BLaER1 (cell line): ENCODE results near the gene SLC5A2.

ENCODE experiments used
- H3K27ac ChIP-seq: shearing (Covaris generic); formaldehyde crosslinking; 2 replicates; pipeline ENCODE4 v1.8.1; 2022
- H3K27me3 ChIP-seq: shearing (Covaris generic); formaldehyde crosslinking; 2 replicates; pipeline ENCODE4 v1.8.1; 2022
- H3K36me3 ChIP-seq: shearing (Covaris generic); formaldehyde crosslinking; 2 replicates; pipeline ENCODE4 v1.8.1; 2022
- H3K4me1 ChIP-seq: shearing (Covaris generic); formaldehyde crosslinking; 2 replicates; pipeline ENCODE4 v1.8.1; 2022
- H3K4me2 ChIP-seq: shearing (Covaris generic); formaldehyde crosslinking; 2 replicates; pipeline ENCODE4 v1.8.1; 2022
- H3K4me3 ChIP-seq: shearing (Covaris generic); formaldehyde crosslinking; 2 replicates; pipeline ENCODE4 v1.8.1; 2022
- H3K9ac ChIP-seq: shearing (Covaris generic); formaldehyde crosslinking; 2 replicates; pipeline ENCODE4 v1.8.1; 2022
- H3K9me3 ChIP-seq: shearing (Covaris generic); formaldehyde crosslinking; 2 replicates; pipeline ENCODE4 v1.8.1; 2022
- H4K20me1 ChIP-seq: shearing (Covaris generic); formaldehyde crosslinking; 2 replicates; pipeline ENCODE4 v1.8.1; 2022
- Cebpa-rat ChIP-seq: shearing (Covaris generic); IDR thresholded peaks from 2 replicates; pipeline ENCODE4 v1.8.1; 2022

The SLC5A2 gene

GRCh38 chr16:31484491-31485171, 1.7 kb downstream of the SLC5A2 start:
- H3K36me3 ChIP-seq = peaks cover 13% of the 10 kb centered on the region
- TF ChIP-seq Cebpa-rat = no peak
- H3K9ac ChIP-seq = no peak overlapping the region

GRCh38 chr16:31485571-31485970, 2.6 kb downstream of the SLC5A2 start:
- Histone ChIP-seq H3K27ac (no peak overlapping the region), H3K36me3 (peaks cover 23% of the 10 kb centered on the region), H3K4me3 (no peak overlapping the region), H4K20me1 (peaks cover 10% of the 10 kb centered on the region; the same call in 1 of the 2 replicates), H3K9me3 (no peaks in the 10 kb centered on the region), H3K9ac (no peak overlapping the region), H3K4me2 (peak overlapping the region; percentile 100; the same call in 1 of the 2 replicates), H3K27me3 (peaks cover 12% of the 10 kb centered on the region; the same call in 1 of the 2 replicates), H3K4me1 (peaks cover 43% of the 10 kb centered on the region)
- no peak for TF ChIP-seq Cebpa-rat

More at GRCh38 chr16:31484491-31485171, 1.7 kb downstream of the SLC5A2 start:
- Histone ChIP-seq H3K27me3 (peaks cover 12% of the 10 kb centered on the region; the same call in 1 of the 2 replicates), H3K4me2 (no peak overlapping the region), H3K27ac (no peak overlapping the region), H3K4me1 (peaks cover 46% of the 10 kb centered on the region), H3K9me3 (no peaks in the 10 kb centered on the region), H4K20me1 (peaks cover 10% of the 10 kb centered on the region; the same call in 1 of the 2 replicates), H3K4me3 (no peak overlapping the region)

- Histone ChIP-seq H3K27ac (no peak overlapping the region), H3K36me3 (peaks cover 27% of the 10 kb centered on the region), H3K4me3 (no peak overlapping the region), H4K20me1 (peaks cover 10% of the 10 kb centered on the region; the same call in 1 of the 2 replicates), H3K9me3 (no peaks in the 10 kb centered on the region), H3K4me2 (peak overlapping the region; percentile 100; the same call in 1 of the 2 replicates), H3K9ac (no peak overlapping the region), H3K4me1 (peaks cover 43% of the 10 kb centered on the region), H3K27me3 (peaks cover 12% of the 10 kb centered on the region; the same call in 1 of the 2 replicates)
- no peak for TF ChIP-seq Cebpa-rat
Observed at GRCh38 chr16:31486045-31486444, 3.1 kb downstream of the SLC5A2 start.

GRCh38 chr16:31487071-31487719, 4.3 kb downstream of the SLC5A2 start:
- Histone ChIP-seq H3K4me2 (peak overlapping the region; percentile 100), H4K20me1 (peaks cover 10% of the 10 kb centered on the region; the same call in 1 of the 2 replicates), H3K4me1 (peaks cover 46% of the 10 kb centered on the region), H3K27ac (peak overlapping the region; percentile 68), H3K4me3 (peak overlapping the region; percentile 76), H3K27me3 (peaks cover 12% of the 10 kb centered on the region; the same call in 1 of the 2 replicates), H3K9me3 (no peaks in the 10 kb centered on the region), H3K9ac (peak overlapping the region; percentile 80), H3K36me3 (peaks cover 39% of the 10 kb centered on the region)
- no peak for TF ChIP-seq Cebpa-rat

- H3K9me3 ChIP-seq = no peaks in the 10 kb centered on the region
- H4K20me1 ChIP-seq = peaks cover 10% of the 10 kb centered on the region; the same call in 1 of the 2 replicates
- no peak for TF ChIP-seq Cebpa-rat
- H3K27ac ChIP-seq = peak overlapping the region; percentile 68
- peaks cover 46% of the 10 kb centered on the region for H3K4me1 ChIP-seq
- H3K4me2 ChIP-seq = peak overlapping the region; percentile 100
- peak overlapping the region; percentile 80 for H3K9ac ChIP-seq
- H3K4me3 ChIP-seq = peak overlapping the region; percentile 76
- H3K36me3 ChIP-seq = peaks cover 46% of the 10 kb centered on the region
- peaks cover 12% of the 10 kb centered on the region; the same call in 1 of the 2 replicates for H3K27me3 ChIP-seq
Observed at GRCh38 chr16:31487720-31488467, 5.0 kb downstream of the SLC5A2 start.

GRCh38 chr16:31488468-31489297, 5.8 kb downstream of the SLC5A2 start:
- peak overlapping the region; percentile 80; the same call in 1 of the 2 replicates for H3K9ac ChIP-seq
- H3K9me3 ChIP-seq = no peaks in the 10 kb centered on the region
- peaks cover 12% of the 10 kb centered on the region; the same call in 1 of the 2 replicates for H3K27me3 ChIP-seq
- peaks cover 10% of the 10 kb centered on the region; the same call in 1 of the 2 replicates for H4K20me1 ChIP-seq
- peak overlapping the region; percentile 76 for H3K4me3 ChIP-seq
- H3K36me3 ChIP-seq = peaks cover 54% of the 10 kb centered on the region
- H3K4me2 ChIP-seq = peak overlapping the region; percentile 100
- H3K4me1 ChIP-seq = peaks cover 46% of the 10 kb centered on the region
- TF ChIP-seq Cebpa-rat = no peak
- H3K27ac ChIP-seq = no peak overlapping the region

- peaks cover 12% of the 10 kb centered on the region; the same call in 1 of the 2 replicates for H3K27me3 ChIP-seq
- H3K36me3 ChIP-seq = peaks cover 59% of the 10 kb centered on the region
- peaks cover 46% of the 10 kb centered on the region for H3K4me1 ChIP-seq
- no peaks in the 10 kb centered on the region for H3K9me3 ChIP-seq
- H3K9ac ChIP-seq = no peak overlapping the region
- TF ChIP-seq Cebpa-rat = no peak
- H3K4me2 ChIP-seq = no peak overlapping the region
- H3K4me3 ChIP-seq = no peak overlapping the region
- H4K20me1 ChIP-seq = peaks cover 10% of the 10 kb centered on the region; the same call in 1 of the 2 replicates
- H3K27ac ChIP-seq = no peak overlapping the region
Observed at GRCh38 chr16:31489298-31489564, 6.3 kb downstream of the SLC5A2 start.

- Histone ChIP-seq H3K27me3 (peaks cover 12% of the 10 kb centered on the region; the same call in 1 of the 2 replicates), H3K4me2 (0 out of 2 replicates have a peak overlapping the region, but pooled peaks have one; percentile 24), H3K9me3 (no peaks in the 10 kb centered on the region), H3K4me3 (no peak overlapping the region), H3K36me3 (peaks cover 66% of the 10 kb centered on the region), H3K9ac (0 out of 2 replicates have a peak overlapping the region, but pooled peaks have one; percentile 6), H3K4me1 (peaks cover 42% of the 10 kb centered on the region), H3K27ac (no peak overlapping the region), H4K20me1 (peaks cover 10% of the 10 kb centered on the region; the same call in 1 of the 2 replicates)
- TF ChIP-seq Cebpa-rat = no peak
Observed at GRCh38 chr16:31489616-31490584, 7.0 kb downstream of the SLC5A2 start.
